SK-N-SH (cell line): ENCODE results near the gene CEP170. TPM values are rescaled to one million over a fixed set of nuclear protein-coding genes. Genes with fewer than 3 reads are reported as not detected.

Source experiments
- CTCF ChIA-PET: fragments of 300-600, 350-600 bp; formaldehyde crosslinking; extraction: SDS; loops from one replicate; lab custom pipeline; 2021; lab: Yijun Ruan, JAX
- POLR2A ChIA-PET: fragments of 350-600 bp; sonication (Branson Sonifier 250); formaldehyde crosslinking; extraction: SDS; loops from one replicate; lab custom pipeline; 2020; ENCODE audit warnings: antibody characterized with exemption, inconsistent platforms; lab: Yijun Ruan, JAX
- DNase-seq: peaks from one replicate; pipeline ENCODE4 v3.0.0; 2012
- H2AFZ ChIP-seq: fragments of 200-600 bp; sonication (generic); 2 replicates; pipeline ENCODE4 v1.8.1; 2016; ENCODE audit warnings: antibody characterized with exemption, mild to moderate bottlenecking, low read depth
- H3F3A ChIP-seq: fragments of 200-600 bp; sonication (generic); replicated peaks from 2 replicates; pipeline ENCODE3; 2016; ENCODE audit warnings: antibody characterized with exemption, mild to moderate bottlenecking; ENCODE audit not compliant: insufficient read depth
- H3K27ac ChIP-seq, 2 experiments: fragments of 200-500 bp in 1 of 2; fragments of 200-600 bp in 1 of 2; sonication (Bioruptor generic) in 1 of 2; sonication (generic), shearing (Covaris generic) in 1 of 2; 2 replicates each; pipeline versions ENCODE4 v1.5.1 to v1.6.1; 2014 to 2016; ENCODE audit warnings: low read depth in 2 of 2, inconsistent platforms in 1 of 2, low read length in 1 of 2, mild to moderate bottlenecking in 1 of 2, mixed read lengths in 1 of 2
- H3K27me3 ChIP-seq: fragments of 200-600 bp; sonication (generic), shearing (Covaris generic); 2 replicates; pipeline ENCODE4 v1.6.1; 2016; ENCODE audit warnings: mixed run types; ENCODE audit not compliant: insufficient read depth
- H3K36me3 ChIP-seq, 2 experiments: fragments of 200-500 bp in 1 of 2; fragments of 200-600 bp in 1 of 2; sonication (Bioruptor generic) in 1 of 2; sonication (generic) in 1 of 2; replicated peaks in 1 of 2; 2 replicates each; pipeline versions ENCODE3 to v1.5.1; 2014 to 2016; ENCODE audit warnings: low read length in 1 of 2, mild to moderate bottlenecking in 1 of 2; ENCODE audit not compliant: insufficient read depth in 2 of 2, control insufficient read depth in 1 of 2
- H3K4me1 ChIP-seq, 2 experiments: fragments of 200-500 bp in 1 of 2; fragments of 200-600 bp in 1 of 2; sonication (Bioruptor generic) in 1 of 2; sonication (generic), shearing (Covaris generic) in 1 of 2; 2 replicates each; pipeline versions ENCODE4 v1.5.1 to v1.6.1; 2014 to 2016; ENCODE audit warnings: low read depth in 1 of 2, low read length in 1 of 2, mixed run types in 1 of 2; ENCODE audit not compliant: insufficient read depth in 2 of 2, control insufficient read depth in 1 of 2
- H3K4me2 ChIP-seq: fragments of 200-600 bp; sonication (generic), shearing (Covaris generic); 2 replicates; pipeline ENCODE4 v1.6.1; 2017; ENCODE audit warnings: mixed run types
- H3K4me3 ChIP-seq, 2 experiments: fragments of 200-500 bp in 1 of 2; fragments of 200-600 bp in 1 of 2; sonication (Bioruptor generic) in 1 of 2; sonication (generic), shearing (Covaris generic) in 1 of 2; 2 replicates each; pipeline versions ENCODE4 v1.5.1 to v1.8.1; 2014 to 2016; ENCODE audit warnings: low read depth in 2 of 2, inconsistent platforms in 1 of 2, low read length in 1 of 2, mild to moderate bottlenecking in 1 of 2, mixed read lengths in 1 of 2, moderate library complexity in 1 of 2
- H3K79me2 ChIP-seq: fragments of 200-600 bp; sonication (generic); 2 replicates; pipeline ENCODE4 v1.8.1; 2017; ENCODE audit warnings: mild to moderate bottlenecking; ENCODE audit not compliant: insufficient read depth
- H3K9ac ChIP-seq: fragments of 200-600 bp; sonication (generic); 2 replicates; pipeline ENCODE4 v1.6.1; 2017; ENCODE audit warnings: mixed run types
- H3K9me2 ChIP-seq: fragments of 200-600 bp; sonication (generic); 2 replicates; pipeline ENCODE4 v1.6.1; 2017; ENCODE audit warnings: mixed run types
- H3K9me3 ChIP-seq: fragments of 200-600 bp; sonication (generic); 2 replicates; pipeline ENCODE4 v1.6.1; 2017; ENCODE audit warnings: mixed run types, mild to moderate bottlenecking, moderate library complexity
- H4K20me1 ChIP-seq: fragments of 200-600 bp; sonication (generic); 2 replicates; pipeline ENCODE4 v1.6.1; 2017; ENCODE audit warnings: mild to moderate bottlenecking, mixed run types; ENCODE audit not compliant: insufficient read depth
- CHD2 ChIP-seq: fragments of 150-350 bp; IDR thresholded peaks from 2 replicates; pipeline ENCODE4 v1.6.1; 2018; ENCODE audit warnings: low read length; ENCODE audit not compliant: partially characterized antibody
- EP300 ChIP-seq, 2 experiments: IDR thresholded peaks; 2 replicates each; pipeline versions ENCODE4 v1.4.0 to v1.6.1; 2012; ENCODE audit warnings: borderline replicate concordance in 1 of 2, low read depth in 1 of 2, low read length in 1 of 2
- FOSL2 ChIP-seq: IDR thresholded peaks from 2 replicates; pipeline ENCODE4 v1.4.0; 2012; ENCODE audit warnings: low read depth, mild to moderate bottlenecking, moderate library complexity, borderline replicate concordance
- FOXJ3 ChIP-seq: sonication (generic); formaldehyde crosslinking; IDR thresholded peaks from 2 replicates; pipeline ENCODE4 v1.5.1; 2020; ENCODE audit warnings: mild to moderate bottlenecking, missing genetic modification reagents
- FOXM1 ChIP-seq: IDR thresholded peaks from 2 replicates; pipeline ENCODE4 v1.4.0; 2012; ENCODE audit warnings: low read depth, mild to moderate bottlenecking
- MEF2A ChIP-seq: IDR thresholded peaks from 2 replicates; pipeline ENCODE4 v1.4.0; 2012; ENCODE audit warnings: low read depth, borderline replicate concordance
- NFIC ChIP-seq: IDR thresholded peaks from 2 replicates; pipeline ENCODE4 v1.4.0; 2012; ENCODE audit warnings: borderline replicate concordance
- NRF1 ChIP-seq: IDR thresholded peaks from 2 replicates; pipeline ENCODE4 v1.6.1; 2012; ENCODE audit warnings: low read depth, mild to moderate bottlenecking, low read length
- RCOR1 ChIP-seq: fragments of 150-350 bp; IDR thresholded peaks from 2 replicates; pipeline ENCODE4 v1.6.1; 2017; ENCODE audit warnings: antibody characterized with exemption, low read length
- SMC3 ChIP-seq: IDR thresholded peaks from 2 replicates; pipeline ENCODE4 v1.6.1; 2012; ENCODE audit warnings: low read depth, low read length, improper control_type of control experiment
- TCF12 ChIP-seq: IDR thresholded peaks from 2 replicates; pipeline ENCODE4 v1.4.0; 2012
- TEAD4 ChIP-seq: IDR thresholded peaks from 2 replicates; pipeline ENCODE4 v1.4.0; 2012; ENCODE audit warnings: mild to moderate bottlenecking, borderline replicate concordance; ENCODE audit not compliant: insufficient read depth
- WGBS: methylation state at CpG from one replicate; pipeline ENCODE4 v1.1.6; 2017; ENCODE audit warnings: low lambda C conversion rate; 5-methylcytosine and 5-hydroxymethylcytosine counted together
- polyA plus RNA-seq, 3 experiments: library from polyadenylated mRNA; depleted of rRNA; stranded (reverse); fragments of >200 nt; gene quantifications; 2 replicates each; pipeline ENCODE4 v1.2.3, GENCODE V29; 2012
- TF ChIP-seq, protein P1 (sequence below): IDR thresholded peaks from 2 replicates; pipeline ENCODE4 v1.4.0; 2012; ENCODE audit warnings: low read depth
- TF ChIP-seq, protein P2 (sequence below): fragments of 150-350 bp; IDR thresholded peaks from 2 replicates; pipeline ENCODE4 v1.6.1; 2017; ENCODE audit warnings: antibody characterized with exemption, low read length, low read depth, borderline replicate concordance
- TF ChIP-seq, protein P3 (sequence below): IDR thresholded peaks from 2 replicates; pipeline ENCODE4 v1.6.1; 2012; ENCODE audit warnings: mild to moderate bottlenecking, low read depth, low read length, moderate library complexity

The CEP170 gene
- polyA plus RNA-seq, 1 of the 3 experiments (the other 2 are of a cell fraction): 67.2 TPM

DNA sequence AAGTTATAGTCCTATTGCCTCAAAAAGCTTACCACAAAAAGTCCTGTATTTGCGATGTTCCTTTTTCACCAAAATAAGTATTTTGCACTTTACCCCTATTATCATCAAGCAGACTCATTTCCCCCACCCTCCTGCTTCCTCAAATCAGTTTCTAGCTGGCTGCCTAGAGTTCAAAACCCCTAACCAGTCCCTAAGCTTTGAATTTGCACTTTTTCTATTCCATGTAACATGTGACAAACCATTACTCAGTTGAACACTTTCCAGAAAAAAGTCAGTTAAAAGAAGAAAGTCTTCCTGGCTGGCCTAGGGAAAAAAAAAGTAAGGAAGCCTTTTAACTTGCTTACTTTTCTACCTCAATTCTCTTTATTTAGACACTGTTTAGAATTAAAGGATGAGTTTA, 8.2 kb downstream of the CEP170 start:
- Histone ChIP-seq H3K9me3 (no peaks in the 10 kb centered on the region), H3K9me2 (no peaks in the 10 kb centered on the region), H3K9ac (no peak overlapping the region), H3K4me3 (no peak overlapping the region), H3F3A (peaks cover 17% of the 10 kb centered on the region), H3K4me1 (peaks cover 3 to 15% of the 10 kb centered on the region in 2 experiments; a peak in 2 of 4 replicates), H3K27me3 (no peaks in the 10 kb centered on the region), H3K36me3 (peaks cover 0 to 54% of the 10 kb centered on the region in 2 experiments)
- CTCF ChIA-PET: interaction anchor here (1.2 kb wide), 1 partner anchor 17 kb away, joined by 3 read pairs; no protein-coding TSS in a partner anchor
- no peak for DNase-seq
- TF ChIP-seq TCF12 (no peak), CHD2 (no peak), TEAD4 (no peak)
- TF ChIP-seq, protein P1, sequence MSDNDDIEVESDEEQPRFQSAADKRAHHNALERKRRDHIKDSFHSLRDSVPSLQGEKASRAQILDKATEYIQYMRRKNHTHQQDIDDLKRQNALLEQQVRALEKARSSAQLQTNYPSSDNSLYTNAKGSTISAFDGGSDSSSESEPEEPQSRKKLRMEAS: peak; percentile 33; the same call in 1 of the 2 replicates
- TF ChIP-seq, all 33 proteins: peak for 1
- H3K4me2 ChIP-seq: peak overlapping the region; percentile 2; the same call in 1 of the 2 replicates
- WGBS: 96% methylated on average over 1 of the region's 1 CpG
- POLR2A ChIA-PET: no interaction called here
- H3K27ac ChIP-seq: peak overlapping the region; percentile 2 to 41; a peak in 2 of 4 replicates
- H4K20me1 ChIP-seq: peaks cover 96% of the 10 kb centered on the region
- H2AFZ ChIP-seq: no peak overlapping the region
- H3K79me2 ChIP-seq: peaks cover 100% of the 10 kb centered on the region

DNA sequence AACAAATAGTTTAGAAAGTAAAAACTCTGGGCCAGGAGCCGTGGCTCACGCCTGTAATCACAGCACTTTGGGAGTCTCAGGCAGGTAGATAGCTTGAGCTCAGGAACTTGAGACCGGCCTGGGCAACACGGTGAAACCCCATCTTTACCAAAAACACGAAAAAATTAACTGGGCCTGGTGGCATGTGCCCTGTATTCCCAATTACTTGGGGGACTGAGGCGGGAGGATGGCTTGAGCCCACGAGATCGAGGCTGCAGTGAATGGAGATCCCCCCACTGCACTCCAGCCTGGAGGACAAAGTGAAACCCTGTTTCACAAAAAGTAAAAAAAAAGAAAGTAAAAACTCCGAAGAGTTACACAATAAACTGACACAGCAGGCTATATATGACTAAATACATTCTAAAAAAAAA, 10.6 kb downstream of the CEP170 start:
- Histone ChIP-seq H3K27ac (no peak overlapping the region; a peak in 1 of 4 replicates), H3K9ac (no peak overlapping the region), H2AFZ (no peak overlapping the region), H3K4me3 (no peak overlapping the region), H3K4me1 (peaks cover 0 to 3% of the 10 kb centered on the region in 2 experiments; a peak in 2 of 4 replicates), H3K79me2 (peaks cover 100% of the 10 kb centered on the region), H3K9me3 (no peaks in the 10 kb centered on the region), H3K4me2 (no peak overlapping the region), H3K9me2 (no peaks in the 10 kb centered on the region), H3K27me3 (no peaks in the 10 kb centered on the region), H3K36me3 (peaks cover 0 to 63% of the 10 kb centered on the region in 2 experiments), H3F3A (peaks cover 23% of the 10 kb centered on the region), H4K20me1 (peaks cover 96% of the 10 kb centered on the region)
- TF ChIP-seq MEF2A (no peak), TCF12 (no peak), CHD2 (no peak), FOXJ3 (no peak), RCOR1 (no peak), FOSL2 (no peak), NFIC (no peak), FOXM1 (no peak), SMC3 (no peak), NRF1 (no peak), EP300 (IDR thresholded peaks at IDR 0.05; ENCODE audit: borderline replicate concordance in 1 of 2, low read depth in 1 of 2, low read length in 1 of 2) (no peak)
- TF ChIP-seq, protein P2, sequence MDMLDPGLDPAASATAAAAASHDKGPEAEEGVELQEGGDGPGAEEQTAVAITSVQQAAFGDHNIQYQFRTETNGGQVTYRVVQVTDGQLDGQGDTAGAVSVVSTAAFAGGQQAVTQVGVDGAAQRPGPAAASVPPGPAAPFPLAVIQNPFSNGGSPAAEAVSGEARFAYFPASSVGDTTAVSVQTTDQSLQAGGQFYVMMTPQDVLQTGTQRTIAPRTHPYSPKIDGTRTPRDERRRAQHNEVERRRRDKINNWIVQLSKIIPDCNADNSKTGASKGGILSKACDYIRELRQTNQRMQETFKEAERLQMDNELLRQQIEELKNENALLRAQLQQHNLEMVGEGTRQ: no peak
- TF ChIP-seq, protein P3, sequence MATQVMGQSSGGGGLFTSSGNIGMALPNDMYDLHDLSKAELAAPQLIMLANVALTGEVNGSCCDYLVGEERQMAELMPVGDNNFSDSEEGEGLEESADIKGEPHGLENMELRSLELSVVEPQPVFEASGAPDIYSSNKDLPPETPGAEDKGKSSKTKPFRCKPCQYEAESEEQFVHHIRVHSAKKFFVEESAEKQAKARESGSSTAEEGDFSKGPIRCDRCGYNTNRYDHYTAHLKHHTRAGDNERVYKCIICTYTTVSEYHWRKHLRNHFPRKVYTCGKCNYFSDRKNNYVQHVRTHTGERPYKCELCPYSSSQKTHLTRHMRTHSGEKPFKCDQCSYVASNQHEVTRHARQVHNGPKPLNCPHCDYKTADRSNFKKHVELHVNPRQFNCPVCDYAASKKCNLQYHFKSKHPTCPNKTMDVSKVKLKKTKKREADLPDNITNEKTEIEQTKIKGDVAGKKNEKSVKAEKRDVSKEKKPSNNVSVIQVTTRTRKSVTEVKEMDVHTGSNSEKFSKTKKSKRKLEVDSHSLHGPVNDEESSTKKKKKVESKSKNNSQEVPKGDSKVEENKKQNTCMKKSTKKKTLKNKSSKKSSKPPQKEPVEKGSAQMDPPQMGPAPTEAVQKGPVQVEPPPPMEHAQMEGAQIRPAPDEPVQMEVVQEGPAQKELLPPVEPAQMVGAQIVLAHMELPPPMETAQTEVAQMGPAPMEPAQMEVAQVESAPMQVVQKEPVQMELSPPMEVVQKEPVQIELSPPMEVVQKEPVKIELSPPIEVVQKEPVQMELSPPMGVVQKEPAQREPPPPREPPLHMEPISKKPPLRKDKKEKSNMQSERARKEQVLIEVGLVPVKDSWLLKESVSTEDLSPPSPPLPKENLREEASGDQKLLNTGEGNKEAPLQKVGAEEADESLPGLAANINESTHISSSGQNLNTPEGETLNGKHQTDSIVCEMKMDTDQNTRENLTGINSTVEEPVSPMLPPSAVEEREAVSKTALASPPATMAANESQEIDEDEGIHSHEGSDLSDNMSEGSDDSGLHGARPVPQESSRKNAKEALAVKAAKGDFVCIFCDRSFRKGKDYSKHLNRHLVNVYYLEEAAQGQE: no peak
- DNase-seq: no peak
- CTCF ChIA-PET: interaction anchor here (1.0 kb wide), 1 partner anchor 13 kb away, joined by 3 read pairs; no protein-coding TSS in a partner anchor
- WGBS: 88% methylated on average over 9 of the region's 9 CpGs
- POLR2A ChIA-PET: no interaction called here
